CD4-positive, alpha-beta T cell treated with Interleukin-17A for 1 hour (primary cell): ENCODE results near the gene TBC1D10A.

Experiments
- DNase-seq: peaks from one replicate; pipeline ENCODE4 v3.0.0-alpha.2; 2020

Gene TBC1D10A

GRCh38 chr22:30285176-30285845 lies 41.4 kb downstream of the TBC1D10A start:
- DNase-seq: no peak

- DNase-seq: no peak
These were observed 42.1 kb downstream of the TBC1D10A start for GRCh38 chr22:30284666-30285065.

GRCh38 chr22:30284172-30284571 lies 42.6 kb downstream of the TBC1D10A start:
- no peak for DNase-seq

- no peak for DNase-seq
These were observed 43.4 kb downstream of the TBC1D10A start for GRCh38 chr22:30283342-30283741.

- DNase-seq: no peak
These were observed 44.1 kb downstream of the TBC1D10A start for GRCh38 chr22:30282616-30283046.

- DNase-seq: no peak
These were observed 46.2 kb downstream of the TBC1D10A start for GRCh38 chr22:30280505-30280904.

GRCh38 chr22:30279932-30280331 lies 46.8 kb downstream of the TBC1D10A start:
- DNase-seq: no peak

GRCh38 chr22:30279046-30279788 lies 47.5 kb downstream of the TBC1D10A start:
- no peak for DNase-seq

- DNase-seq: no peak
These were observed 49.0 kb downstream of the TBC1D10A start for GRCh38 chr22:30277547-30278344.

- DNase-seq: no peak
These were observed 50.7 kb downstream of the TBC1D10A start for GRCh38 chr22:30276039-30276438.

- DNase-seq: peak; percentile 59
These were observed 51.1 kb downstream of the TBC1D10A start for GRCh38 chr22:30275625-30276024.

GRCh38 chr22:30274437-30274812 lies 52.3 kb downstream of the TBC1D10A start:
- DNase-seq: no peak

GRCh38 chr22:30273711-30274436 lies 52.9 kb downstream of the TBC1D10A start:
- DNase-seq: no peak

- DNase-seq: no peak
These were observed 53.8 kb downstream of the TBC1D10A start for GRCh38 chr22:30272781-30273601.

GRCh38 chr22:30270832-30271231 lies 55.9 kb downstream of the TBC1D10A start:
- DNase-seq: peak; percentile 44

- DNase-seq: no peak
These were observed 58.4 kb downstream of the TBC1D10A start for GRCh38 chr22:30268331-30268730.

GRCh38 chr22:30267382-30268302 lies 59.1 kb downstream of the TBC1D10A start:
- peak; percentile 72 for DNase-seq

- DNase-seq: peak; percentile 82
These were observed 60.0 kb downstream of the TBC1D10A start, which contains the start of gene OSM for GRCh38 chr22:30266445-30267381. OSM (minus strand) TSS chr22:30266851; CDS start chr22:30266799, 52 bp downstream.

GRCh38 chr22:30265823-30266444 lies 60.8 kb downstream of the TBC1D10A start:
- DNase-seq: peak; percentile 89
